HEK293 (cell line): Measurements from ENCODE around the gene FRAT2.

ENCODE experiments used
- CTCF ChIA-PET: fragments of 350-600 bp; formaldehyde crosslinking; extraction: SDS; loops from one replicate; lab custom pipeline; 2021; ENCODE audit warnings: antibody characterized with exemption; lab: Yijun Ruan, JAX
- POLR2A ChIA-PET: fragments of 300-600 bp; formaldehyde crosslinking; extraction: SDS; loops from one replicate; lab custom pipeline; 2020; ENCODE audit warnings: antibody characterized with exemption, inconsistent platforms; lab: Yijun Ruan, JAX
- H3K27ac ChIP-seq: fragments of 200-500 bp; sonication (Bioruptor generic); 2 replicates; pipeline ENCODE4 v1.5.1; 2014; ENCODE audit warnings: low read depth, low read length, control low read depth, inconsistent platforms; ENCODE audit errors: extremely low read depth
- H3K36me3 ChIP-seq, 2 experiments: fragments of 200-500 bp in 1 of 2; sonication (Bioruptor generic) in 1 of 2; 1 replicate in 1 of 2; 2 replicates in 1 of 2; pipeline ENCODE4 v1.5.1; 2014 to 2017; ENCODE audit warnings: inconsistent platforms in 2 of 2, low read length in 2 of 2; ENCODE audit not compliant: control insufficient read depth in 2 of 2, insufficient read depth in 1 of 2
- H3K4me1 ChIP-seq: fragments of 200-500 bp; sonication (Bioruptor generic); 2 replicates; pipeline ENCODE4 v1.5.1; 2014; ENCODE audit warnings: mild to moderate bottlenecking, low read length, inconsistent platforms; ENCODE audit not compliant: control insufficient read depth, insufficient read depth
- H3K4me3 ChIP-seq: 2 replicates; pipeline ENCODE4 v1.5.1; 2011; ENCODE audit warnings: low read depth, mild to moderate bottlenecking, control low read depth, low read length, moderate library complexity
- H3K9me3 ChIP-seq: fragments of 200-500 bp; sonication (Bioruptor generic); 2 replicates; pipeline ENCODE4 v1.5.1; 2014; ENCODE audit warnings: low read depth, low read length, inconsistent platforms; ENCODE audit not compliant: control insufficient read depth, insufficient read depth
- BCL11B ChIP-seq: fragments of 450-650 bp; formaldehyde crosslinking; IDR thresholded peaks from 2 replicates; pipeline ENCODE4 v1.5.1; 2016; ENCODE audit warnings: low read depth, missing biosample characterization, missing genetic modification characterization
- GLIS1 ChIP-seq: fragments of 450-650 bp; formaldehyde crosslinking; IDR thresholded peaks from 2 replicates; pipeline ENCODE4 v1.5.1; 2016; ENCODE audit warnings: missing biosample characterization, missing genetic modification characterization
- KLF10 ChIP-seq: fragments of 450-650 bp; IDR thresholded peaks from 2 replicates; pipeline ENCODE4 v1.5.1; 2018; ENCODE audit warnings: missing biosample characterization, mild to moderate bottlenecking, missing genetic modification characterization
- MZF1 ChIP-seq: fragments of 450-650 bp; formaldehyde crosslinking; IDR thresholded peaks from 2 replicates; pipeline ENCODE4 v1.5.1; 2017; ENCODE audit warnings: missing biosample characterization, missing genetic modification characterization, borderline replicate concordance
- ZBTB17 ChIP-seq: fragments of 450-650 bp; formaldehyde crosslinking; IDR thresholded peaks from 2 replicates; pipeline ENCODE4 v1.5.1; 2016; ENCODE audit warnings: missing biosample characterization, missing genetic modification characterization
- ZBTB8A ChIP-seq: fragments of 450-650 bp; formaldehyde crosslinking; IDR thresholded peaks from 2 replicates; pipeline ENCODE4 v1.5.1; 2016; ENCODE audit warnings: missing biosample characterization, missing genetic modification characterization
- ZEB2 ChIP-seq: fragments of 450-650 bp; formaldehyde crosslinking; IDR thresholded peaks from 2 replicates; pipeline ENCODE4 v1.5.1; 2016; ENCODE audit warnings: missing biosample characterization, missing genetic modification characterization
- ZNF138 ChIP-seq: fragments of 450-650 bp; formaldehyde crosslinking; IDR thresholded peaks from 2 replicates; pipeline ENCODE4 v1.5.1; 2016; ENCODE audit warnings: missing biosample characterization, missing genetic modification characterization, borderline replicate concordance
- ZNF221 ChIP-seq: fragments of 450-650 bp; formaldehyde crosslinking; IDR thresholded peaks from 2 replicates; pipeline ENCODE4 v1.5.1; 2017; ENCODE audit warnings: missing biosample characterization, missing genetic modification characterization, borderline replicate concordance
- ZNF292 ChIP-seq: fragments of 450-650 bp; formaldehyde crosslinking; IDR thresholded peaks from 2 replicates; pipeline ENCODE4 v1.5.1; 2016; ENCODE audit warnings: low read depth, missing biosample characterization, missing genetic modification characterization, borderline replicate concordance
- ZNF510 ChIP-seq: fragments of 450-650 bp; formaldehyde crosslinking; IDR thresholded peaks from 2 replicates; pipeline ENCODE4 v1.5.1; 2018; ENCODE audit warnings: mild to moderate bottlenecking, missing genetic modification characterization, missing biosample characterization; ENCODE audit not compliant: insufficient replicate concordance
- ZNF571 ChIP-seq: fragments of 450-650 bp; formaldehyde crosslinking; IDR thresholded peaks from 2 replicates; pipeline ENCODE4 v1.5.0; 2017; ENCODE audit warnings: missing biosample characterization, missing genetic modification characterization
- ZNF670 ChIP-seq: fragments of 450-650 bp; formaldehyde crosslinking; IDR thresholded peaks from 2 replicates; pipeline ENCODE4 v1.5.1; 2016; ENCODE audit warnings: missing biosample characterization, missing genetic modification characterization, low read depth
- ZSCAN16 ChIP-seq: fragments of 450-650 bp; formaldehyde crosslinking; IDR thresholded peaks from 2 replicates; pipeline ENCODE4 v1.5.1; 2016; ENCODE audit warnings: missing biosample characterization, missing genetic modification characterization
- TF ChIP-seq, protein P1 (sequence below): fragments of 450-650 bp; formaldehyde crosslinking; IDR thresholded peaks from 2 replicates; pipeline ENCODE4 v1.5.1; 2016; ENCODE audit warnings: missing biosample characterization, missing genetic modification characterization, borderline replicate concordance
- TF ChIP-seq, protein P2 (sequence below): fragments of 450-650 bp; formaldehyde crosslinking; IDR thresholded peaks from 2 replicates; pipeline ENCODE4 v1.5.1; 2016; ENCODE audit warnings: missing biosample characterization, missing genetic modification characterization
- TF ChIP-seq, protein P3 (sequence below): fragments of 450-650 bp; formaldehyde crosslinking; IDR thresholded peaks from 2 replicates; pipeline ENCODE4 v1.5.1; 2016; ENCODE audit warnings: missing biosample characterization, missing genetic modification characterization
- TF ChIP-seq, protein P4 (sequence below): fragments of 450-650 bp; formaldehyde crosslinking; IDR thresholded peaks from 2 replicates; pipeline ENCODE4 v1.5.1; 2016; ENCODE audit warnings: missing biosample characterization, missing genetic modification characterization
- TF ChIP-seq, protein P5 (sequence below): fragments of 450-650 bp; formaldehyde crosslinking; IDR thresholded peaks from 2 replicates; pipeline ENCODE4 v1.5.1; 2016; ENCODE audit warnings: missing biosample characterization, missing genetic modification characterization
- TF ChIP-seq, protein P6 (sequence below): fragments of 450-650 bp; formaldehyde crosslinking; IDR thresholded peaks from 2 replicates; pipeline ENCODE4 v1.5.0; 2017; ENCODE audit warnings: missing biosample characterization, missing genetic modification characterization, borderline replicate concordance

Gene FRAT2

DNA sequence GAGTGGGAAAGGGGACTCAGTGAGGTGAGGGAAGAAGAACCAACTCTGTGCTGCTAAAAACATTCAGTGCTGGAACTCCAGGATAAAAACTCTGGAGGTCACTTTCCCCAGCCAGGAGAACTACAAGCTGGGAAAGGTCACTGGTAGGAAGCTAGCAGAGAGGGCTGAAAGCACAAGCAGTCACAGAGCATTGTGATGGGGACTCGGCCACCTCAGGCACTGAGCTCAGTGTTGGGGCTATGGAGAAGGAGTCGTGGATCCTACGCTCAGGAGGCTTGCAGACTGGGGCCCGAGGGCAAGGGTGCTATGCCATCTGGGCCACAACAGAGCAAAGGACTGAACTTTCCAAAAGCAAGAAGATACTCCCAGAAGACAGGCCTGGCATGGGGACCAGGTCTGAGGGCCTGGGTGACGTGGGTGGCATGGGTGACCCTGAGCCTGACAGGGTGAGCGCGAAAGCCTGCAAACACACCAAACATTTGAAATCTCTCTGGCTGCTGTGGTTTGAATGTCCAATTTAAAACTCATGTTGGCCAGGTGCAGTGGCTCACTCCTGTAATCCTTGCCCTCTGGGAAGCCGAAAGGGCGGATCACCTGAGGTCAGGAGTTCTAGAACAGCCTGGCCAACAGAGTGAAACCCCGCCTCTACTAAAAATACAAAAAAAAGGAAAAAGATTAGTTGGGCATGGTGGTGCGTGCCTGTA, 32.3 kb downstream of the FRAT2 start:
- no peaks in the 10 kb centered on the region for H3K9me3 ChIP-seq
- no peaks in the 10 kb centered on the region for H3K4me1 ChIP-seq
- CTCF ChIA-PET, result no interaction called here
- H3K4me3 ChIP-seq, result no peak overlapping the region
- H3K36me3 ChIP-seq, result no peaks in the 10 kb centered on the region
- TF ChIP-seq KLF10 (no peak), ZNF571 (no peak), ZBTB17 (tag by site-specific recombination) (no peak), ZEB2 (no peak), ZSCAN16 (tag by site-specific recombination) (no peak), MZF1 (no peak), BCL11B (no peak), ZNF510 (tag by site-specific recombination) (no peak)
- TF ChIP-seq, protein P1, sequence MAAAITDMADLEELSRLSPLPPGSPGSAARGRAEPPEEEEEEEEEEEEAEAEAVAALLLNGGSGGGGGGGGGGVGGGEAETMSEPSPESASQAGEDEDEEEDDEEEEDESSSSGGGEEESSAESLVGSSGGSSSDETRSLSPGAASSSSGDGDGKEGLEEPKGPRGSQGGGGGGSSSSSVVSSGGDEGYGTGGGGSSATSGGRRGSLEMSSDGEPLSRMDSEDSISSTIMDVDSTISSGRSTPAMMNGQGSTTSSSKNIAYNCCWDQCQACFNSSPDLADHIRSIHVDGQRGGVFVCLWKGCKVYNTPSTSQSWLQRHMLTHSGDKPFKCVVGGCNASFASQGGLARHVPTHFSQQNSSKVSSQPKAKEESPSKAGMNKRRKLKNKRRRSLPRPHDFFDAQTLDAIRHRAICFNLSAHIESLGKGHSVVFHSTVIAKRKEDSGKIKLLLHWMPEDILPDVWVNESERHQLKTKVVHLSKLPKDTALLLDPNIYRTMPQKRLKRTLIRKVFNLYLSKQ, result no peak
- TF ChIP-seq, protein P2, sequence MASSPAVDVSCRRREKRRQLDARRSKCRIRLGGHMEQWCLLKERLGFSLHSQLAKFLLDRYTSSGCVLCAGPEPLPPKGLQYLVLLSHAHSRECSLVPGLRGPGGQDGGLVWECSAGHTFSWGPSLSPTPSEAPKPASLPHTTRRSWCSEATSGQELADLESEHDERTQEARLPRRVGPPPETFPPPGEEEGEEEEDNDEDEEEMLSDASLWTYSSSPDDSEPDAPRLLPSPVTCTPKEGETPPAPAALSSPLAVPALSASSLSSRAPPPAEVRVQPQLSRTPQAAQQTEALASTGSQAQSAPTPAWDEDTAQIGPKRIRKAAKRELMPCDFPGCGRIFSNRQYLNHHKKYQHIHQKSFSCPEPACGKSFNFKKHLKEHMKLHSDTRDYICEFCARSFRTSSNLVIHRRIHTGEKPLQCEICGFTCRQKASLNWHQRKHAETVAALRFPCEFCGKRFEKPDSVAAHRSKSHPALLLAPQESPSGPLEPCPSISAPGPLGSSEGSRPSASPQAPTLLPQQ, result no peak
- TF ChIP-seq, protein P3, sequence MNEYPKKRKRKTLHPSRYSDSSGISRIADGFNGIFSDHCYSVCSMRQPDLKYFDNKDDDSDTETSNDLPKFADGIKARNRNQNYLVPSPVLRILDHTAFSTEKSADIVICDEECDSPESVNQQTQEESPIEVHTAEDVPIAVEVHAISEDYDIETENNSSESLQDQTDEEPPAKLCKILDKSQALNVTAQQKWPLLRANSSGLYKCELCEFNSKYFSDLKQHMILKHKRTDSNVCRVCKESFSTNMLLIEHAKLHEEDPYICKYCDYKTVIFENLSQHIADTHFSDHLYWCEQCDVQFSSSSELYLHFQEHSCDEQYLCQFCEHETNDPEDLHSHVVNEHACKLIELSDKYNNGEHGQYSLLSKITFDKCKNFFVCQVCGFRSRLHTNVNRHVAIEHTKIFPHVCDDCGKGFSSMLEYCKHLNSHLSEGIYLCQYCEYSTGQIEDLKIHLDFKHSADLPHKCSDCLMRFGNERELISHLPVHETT (tag by site-specific recombination), result no peak
- TF ChIP-seq, all 188 proteins: peak for 0
- no peak overlapping the region for H3K27ac ChIP-seq
- POLR2A ChIA-PET, result no interaction called here

DNA sequence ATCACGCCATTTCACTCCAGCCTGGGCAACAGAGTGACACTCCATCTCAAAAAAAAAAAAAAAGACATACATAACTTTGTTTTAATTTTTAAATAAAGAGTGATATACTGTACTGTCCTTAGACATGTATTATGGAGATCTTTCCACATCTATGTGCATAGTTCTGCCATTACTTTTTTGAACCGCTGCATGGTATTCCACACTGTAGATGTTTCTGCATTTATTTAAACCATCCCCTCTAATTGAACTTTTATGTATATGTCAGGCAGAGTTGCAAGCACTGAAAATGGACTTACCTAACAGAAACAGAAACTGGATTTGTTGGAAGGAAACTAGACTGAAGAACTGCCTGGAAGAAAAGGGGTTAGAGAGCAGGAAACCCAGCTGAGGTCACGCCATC, 33.5 kb downstream of the FRAT2 start:
- ChIA-PET POLR2A (no interaction called here), CTCF (no interaction called here)
- no peak overlapping the region for H3K27ac ChIP-seq
- H3K4me3 ChIP-seq, result no peak overlapping the region
- no peaks in the 10 kb centered on the region for H3K4me1 ChIP-seq
- no peaks in the 10 kb centered on the region for H3K36me3 ChIP-seq
- no peaks in the 10 kb centered on the region for H3K9me3 ChIP-seq
- TF ChIP-seq, protein P4, sequence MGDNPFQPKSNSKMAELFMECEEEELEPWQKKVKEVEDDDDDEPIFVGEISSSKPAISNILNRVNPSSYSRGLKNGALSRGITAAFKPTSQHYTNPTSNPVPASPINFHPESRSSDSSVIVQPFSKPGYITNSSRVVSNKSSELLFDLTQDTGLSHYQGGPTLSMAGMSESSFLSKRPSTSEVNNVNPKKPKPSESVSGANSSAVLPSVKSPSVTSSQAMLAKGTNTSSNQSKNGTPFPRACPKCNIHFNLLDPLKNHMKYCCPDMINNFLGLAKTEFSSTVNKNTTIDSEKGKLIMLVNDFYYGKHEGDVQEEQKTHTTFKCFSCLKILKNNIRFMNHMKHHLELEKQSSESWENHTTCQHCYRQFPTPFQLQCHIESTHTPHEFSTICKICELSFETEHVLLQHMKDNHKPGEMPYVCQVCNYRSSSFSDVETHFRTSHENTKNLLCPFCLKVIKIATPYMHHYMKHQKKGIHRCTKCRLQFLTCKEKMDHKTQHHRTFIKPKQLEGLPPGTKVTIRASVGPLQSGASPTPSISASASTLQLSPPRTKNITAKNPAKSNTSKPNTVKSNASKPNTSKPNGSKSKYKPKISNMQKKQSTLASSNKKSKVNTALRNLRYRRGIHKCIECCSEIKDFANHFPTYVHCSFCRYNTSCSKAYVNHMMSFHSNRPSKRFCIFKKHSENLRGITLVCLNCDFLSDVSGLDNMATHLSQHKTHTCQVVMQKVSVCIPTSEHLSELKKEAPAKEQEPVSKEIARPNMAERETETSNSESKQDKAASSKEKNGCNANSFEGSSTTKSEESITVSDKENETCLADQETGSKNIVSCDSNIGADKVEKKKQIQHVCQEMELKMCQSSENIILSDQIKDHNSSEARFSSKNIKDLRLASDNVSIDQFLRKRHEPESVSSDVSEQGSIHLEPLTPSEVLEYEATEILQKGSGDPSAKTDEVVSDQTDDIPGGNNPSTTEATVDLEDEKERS (tag by site-specific recombination), result no peak
- TF ChIP-seq, protein P5, sequence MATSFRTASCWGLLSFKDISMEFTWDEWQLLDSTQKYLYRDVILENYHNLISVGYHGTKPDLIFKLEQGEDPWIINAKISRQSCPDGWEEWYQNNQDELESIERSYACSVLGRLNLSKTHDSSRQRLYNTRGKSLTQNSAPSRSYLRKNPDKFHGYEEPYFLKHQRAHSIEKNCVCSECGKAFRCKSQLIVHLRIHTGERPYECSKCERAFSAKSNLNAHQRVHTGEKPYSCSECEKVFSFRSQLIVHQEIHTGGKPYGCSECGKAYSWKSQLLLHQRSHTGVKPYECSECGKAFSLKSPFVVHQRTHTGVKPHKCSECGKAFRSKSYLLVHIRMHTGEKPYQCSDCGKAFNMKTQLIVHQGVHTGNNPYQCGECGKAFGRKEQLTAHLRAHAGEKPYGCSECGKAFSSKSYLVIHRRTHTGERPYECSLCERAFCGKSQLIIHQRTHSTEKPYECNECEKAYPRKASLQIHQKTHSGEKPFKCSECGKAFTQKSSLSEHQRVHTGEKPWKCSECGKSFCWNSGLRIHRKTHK (tag by site-specific recombination), result no peak
- no peak for TF ChIP-seq BCL11B
- TF ChIP-seq GLIS1 (tag by site-specific recombination), result no peak
- TF ChIP-seq ZBTB8A (tag by site-specific recombination), result no peak
- TF ChIP-seq, protein P6, sequence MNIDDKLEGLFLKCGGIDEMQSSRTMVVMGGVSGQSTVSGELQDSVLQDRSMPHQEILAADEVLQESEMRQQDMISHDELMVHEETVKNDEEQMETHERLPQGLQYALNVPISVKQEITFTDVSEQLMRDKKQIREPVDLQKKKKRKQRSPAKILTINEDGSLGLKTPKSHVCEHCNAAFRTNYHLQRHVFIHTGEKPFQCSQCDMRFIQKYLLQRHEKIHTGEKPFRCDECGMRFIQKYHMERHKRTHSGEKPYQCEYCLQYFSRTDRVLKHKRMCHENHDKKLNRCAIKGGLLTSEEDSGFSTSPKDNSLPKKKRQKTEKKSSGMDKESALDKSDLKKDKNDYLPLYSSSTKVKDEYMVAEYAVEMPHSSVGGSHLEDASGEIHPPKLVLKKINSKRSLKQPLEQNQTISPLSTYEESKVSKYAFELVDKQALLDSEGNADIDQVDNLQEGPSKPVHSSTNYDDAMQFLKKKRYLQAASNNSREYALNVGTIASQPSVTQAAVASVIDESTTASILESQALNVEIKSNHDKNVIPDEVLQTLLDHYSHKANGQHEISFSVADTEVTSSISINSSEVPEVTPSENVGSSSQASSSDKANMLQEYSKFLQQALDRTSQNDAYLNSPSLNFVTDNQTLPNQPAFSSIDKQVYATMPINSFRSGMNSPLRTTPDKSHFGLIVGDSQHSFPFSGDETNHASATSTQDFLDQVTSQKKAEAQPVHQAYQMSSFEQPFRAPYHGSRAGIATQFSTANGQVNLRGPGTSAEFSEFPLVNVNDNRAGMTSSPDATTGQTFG (tag by site-specific recombination), result no peak
- TF ChIP-seq ZNF670 (tag by site-specific recombination), result no peak
- no peak for TF ChIP-seq ZNF221 (tag by site-specific recombination)
- TF ChIP-seq ZNF292 (tag by site-specific recombination), result no peak
- no peak for TF ChIP-seq ZNF138 (tag by site-specific recombination)
